IMR-90 (cell line): ENCODE data around the gene AQP7.

Experiments
- BHLHE40 ChIP-seq: fragments of 150-350 bp; IDR thresholded peaks from 2 replicates; pipeline ENCODE4 v1.6.1; 2016; ENCODE audit warnings: mild to moderate bottlenecking, low read depth, low read length
- CTCF ChIP-seq: conservative IDR thresholded peaks from 2 replicates; pipeline ENCODE4 v1.5.1; 2012; ENCODE audit warnings: mild to moderate bottlenecking, low read depth, low read length, improper control_type of control experiment
- MAZ ChIP-seq: IDR thresholded peaks from 2 replicates; pipeline ENCODE4 v1.6.1; 2012; ENCODE audit warnings: low read depth, mild to moderate bottlenecking, low read length, improper control_type of control experiment, moderate library complexity, borderline replicate concordance
- POLR2A ChIP-seq: IDR thresholded peaks from 2 replicates; pipeline ENCODE4 v1.6.1; 2012; ENCODE audit warnings: mild to moderate bottlenecking, low read depth, low read length

- TF ChIP-seq CTCF: no peak
- no peak for TF ChIP-seq MAZ
- peak; percentile 69 for TF ChIP-seq BHLHE40
- TF ChIP-seq POLR2A: no peak
Measured at GRCh38 chr9:33434317-33435105, 32.1 kb upstream of the AQP7 start.
